Kidney (tissue), 14 donors: ENCODE measurements around the gene USP35. TPM values are rescaled to one million over a fixed set of nuclear protein-coding genes. Genes with fewer than 3 reads are reported as not detected.
A peak's percentile ranks its signal among the peaks of the same experiment; 100 is the strongest.

Experiments
- DNase-seq, 5 donors: peaks; one replicate each; pipeline ENCODE4 v3.0.0-alpha.2; 2013 to 2020
- FAIRE-seq: peaks from 2 replicates; lab custom pipeline; 2012; peaks lifted over from hg19 to GRCh38; lab: Jason Lieb, UNC
- H3K27ac ChIP-seq, 2 donors: one replicate each; pipeline ENCODE4 v1.7.0; 2013; ENCODE audit warnings: low read depth in 2 of 2, low read length in 2 of 2, inconsistent platforms in 1 of 2
- H3K27me3 ChIP-seq: one replicate; pipeline ENCODE4 v1.7.1; 2013; ENCODE audit warnings: low read length, inconsistent platforms; ENCODE audit not compliant: control insufficient read depth, insufficient read depth
- H3K36me3 ChIP-seq, 3 donors: one replicate each; pipeline versions ENCODE4 v1.7.0 to v1.7.1; 2013; ENCODE audit warnings: low read length in 3 of 3, control low read depth in 1 of 3, inconsistent platforms in 1 of 3; ENCODE audit not compliant: insufficient read depth in 3 of 3, control insufficient read depth in 2 of 3
- H3K4me1 ChIP-seq, 3 donors: one replicate each; pipeline versions ENCODE4 v1.7.0 to v1.7.1; 2013; ENCODE audit warnings: low read length in 3 of 3, inconsistent platforms in 1 of 3, low read depth in 1 of 3; ENCODE audit not compliant: control insufficient read depth in 2 of 3, insufficient read depth in 2 of 3
- H3K4me3 ChIP-seq, 3 donors: one replicate each; pipeline versions ENCODE4 v1.7.0 to v1.8.1; 2013; ENCODE audit warnings: low read length in 3 of 3, control low read depth in 1 of 3, inconsistent platforms in 1 of 3
- H3K9ac ChIP-seq, 3 donors: one replicate each; pipeline versions ENCODE4 v1.7.0 to v1.7.1; 2013; ENCODE audit warnings: low read length in 3 of 3, control low read depth in 1 of 3, inconsistent platforms in 1 of 3
- H3K9me3 ChIP-seq, 3 donors: one replicate each; pipeline versions ENCODE4 v1.7.0 to v1.7.1; 2013; ENCODE audit warnings: low read length in 3 of 3, control low read depth in 1 of 3, inconsistent platforms in 1 of 3; ENCODE audit not compliant: control insufficient read depth in 2 of 3, insufficient read depth in 1 of 3
- intact Hi-C: fragments of 100-400 bp; cut with DNase I; formaldehyde crosslinking; loops from one replicate; pipeline ENCODE4 v1.11.1; 2022
- polyA plus RNA-seq: library from polyadenylated mRNA; stranded (reverse); fragments of 350-450 nt; fragmentation: Illumina TruSeq; extraction: RNeasy Lipid Tissue Mini Kit (QIAGEN cat#74804); gene quantifications from one replicate; pipeline ENCODE4 v1.2.3, GENCODE V29; 2014; ENCODE audit warnings: low read depth, low replicate concordance; ENCODE audit not compliant: insufficient read depth
- total RNA-seq: library from RNA; stranded (reverse); fragmentation: NEBNext Ultra II Directional; extraction: Animal tissue kit (Norgen Biotek cat#: 25700); gene quantifications from one replicate; pipeline ENCODE4 v1.2.1, GENCODE V29; 2021
- TF ChIP-seq, protein P1 (sequence below): IDR thresholded peaks from 3 replicates; pipeline ENCODE4 v1.5.1; 2012; ENCODE audit warnings: mild to moderate bottlenecking, moderate library complexity, borderline replicate concordance; ENCODE audit not compliant: insufficient read depth; ENCODE audit errors: extremely low read depth
- donor health status: control.
- donor health status: control.
- donor health status: control.
- donor health status: control.
- donor health status: control.
- donor health status: DM: yes; HTN: yes; CAD: no.
- donor health status: Normal renal cell carcinoma (clear cell type).

Gene USP35
- total and polyA plus RNA-seq, 2 donors from 2014 or later = 4.0 to 7.7 TPM

DNA sequence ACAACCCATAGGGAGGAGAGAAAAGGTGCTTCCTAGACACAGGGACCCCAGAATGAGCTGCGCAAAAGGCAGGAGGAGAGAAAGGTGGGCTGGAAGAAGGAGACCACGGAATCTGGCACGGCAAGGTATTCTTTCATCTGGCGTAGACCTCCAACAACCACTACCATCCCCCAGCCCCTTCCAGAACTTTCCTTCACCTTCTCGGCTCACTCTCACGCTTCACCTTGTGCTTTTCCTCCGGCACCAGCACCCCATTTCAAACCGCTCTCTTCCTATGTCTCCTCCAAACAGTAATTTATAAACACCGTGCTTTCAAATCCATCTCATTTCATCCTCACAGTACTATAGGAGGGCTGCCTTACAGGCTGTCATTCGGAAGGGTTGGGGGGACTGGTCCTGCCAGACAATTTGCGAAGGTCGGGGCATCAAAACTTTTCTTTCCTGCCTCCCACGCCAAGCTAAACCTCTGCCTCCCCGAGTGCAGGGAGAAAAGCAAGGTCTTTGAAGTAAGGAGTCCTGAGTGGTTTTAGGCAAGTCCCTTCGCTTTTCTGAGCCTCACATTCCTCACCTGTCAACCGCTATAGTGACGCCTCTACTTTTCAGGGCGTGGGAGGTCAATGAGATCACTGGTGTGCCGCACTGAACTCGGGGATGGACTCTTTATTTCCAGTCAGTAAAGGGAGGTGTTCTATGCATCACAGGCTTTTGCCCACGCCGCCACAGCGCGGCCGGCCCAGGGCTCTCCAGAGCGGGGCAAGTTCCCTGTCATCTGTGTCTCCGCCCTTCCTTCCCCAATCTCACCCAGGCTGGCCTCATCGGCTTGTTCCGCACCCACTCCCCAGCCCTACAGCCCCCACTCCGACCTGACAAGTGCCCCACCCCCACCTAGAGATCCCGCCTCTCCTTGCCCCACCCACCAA, 1.1 kb upstream of the USP35 start:
- Histone ChIP-seq H3K4me3 (peak overlapping the region; percentile 74 to 93 (median 87)), H3K36me3 (peaks cover 0 to under 1% (median 0%) of the 10 kb centered on the region in 3 donors), H3K9me3 (no peaks in the 10 kb centered on the region), H3K27me3 (no peaks in the 10 kb centered on the region), H3K9ac (peak overlapping the region; percentile 22 to 79 (median 57)), H3K27ac (peak overlapping the region; percentile 82 to 85), H3K4me1 (peaks cover 0 to 24% (median 14%) of the 10 kb centered on the region in 3 donors)
- DNase-seq (no peak), FAIRE-seq (no peak)
- intact Hi-C loops = no loop called here
- TF ChIP-seq, protein P1, sequence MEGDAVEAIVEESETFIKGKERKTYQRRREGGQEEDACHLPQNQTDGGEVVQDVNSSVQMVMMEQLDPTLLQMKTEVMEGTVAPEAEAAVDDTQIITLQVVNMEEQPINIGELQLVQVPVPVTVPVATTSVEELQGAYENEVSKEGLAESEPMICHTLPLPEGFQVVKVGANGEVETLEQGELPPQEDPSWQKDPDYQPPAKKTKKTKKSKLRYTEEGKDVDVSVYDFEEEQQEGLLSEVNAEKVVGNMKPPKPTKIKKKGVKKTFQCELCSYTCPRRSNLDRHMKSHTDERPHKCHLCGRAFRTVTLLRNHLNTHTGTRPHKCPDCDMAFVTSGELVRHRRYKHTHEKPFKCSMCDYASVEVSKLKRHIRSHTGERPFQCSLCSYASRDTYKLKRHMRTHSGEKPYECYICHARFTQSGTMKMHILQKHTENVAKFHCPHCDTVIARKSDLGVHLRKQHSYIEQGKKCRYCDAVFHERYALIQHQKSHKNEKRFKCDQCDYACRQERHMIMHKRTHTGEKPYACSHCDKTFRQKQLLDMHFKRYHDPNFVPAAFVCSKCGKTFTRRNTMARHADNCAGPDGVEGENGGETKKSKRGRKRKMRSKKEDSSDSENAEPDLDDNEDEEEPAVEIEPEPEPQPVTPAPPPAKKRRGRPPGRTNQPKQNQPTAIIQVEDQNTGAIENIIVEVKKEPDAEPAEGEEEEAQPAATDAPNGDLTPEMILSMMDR = no peak

DNA sequence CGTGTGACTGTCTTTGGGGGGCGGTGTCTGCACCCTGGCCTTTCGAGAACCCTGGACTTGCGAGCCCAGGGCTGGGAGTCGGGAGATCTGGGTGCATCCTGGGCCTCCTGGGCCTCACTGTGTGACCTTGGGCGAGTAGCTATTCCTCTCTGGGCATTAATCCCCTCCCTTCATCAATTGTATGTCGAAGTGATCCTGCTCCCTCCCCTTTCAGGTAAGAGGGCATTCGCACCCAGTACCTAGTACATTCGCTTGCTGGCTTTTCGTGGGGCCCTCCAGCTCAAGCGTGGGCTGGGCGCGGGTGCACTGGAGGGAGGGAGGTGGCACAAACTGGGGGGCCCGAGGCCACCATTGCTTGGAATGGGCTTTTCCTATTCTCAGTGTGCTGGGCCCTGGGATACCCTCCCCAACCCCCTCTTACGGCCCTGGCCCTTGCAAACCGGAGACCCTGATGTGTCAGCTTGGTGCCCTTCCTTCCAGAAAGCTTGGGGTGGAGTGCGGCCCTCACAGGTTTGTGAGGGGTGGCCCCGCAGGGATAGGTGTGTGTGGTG, 530 bp downstream of the USP35 start:
- intact Hi-C loops = no loop called here

DNA sequence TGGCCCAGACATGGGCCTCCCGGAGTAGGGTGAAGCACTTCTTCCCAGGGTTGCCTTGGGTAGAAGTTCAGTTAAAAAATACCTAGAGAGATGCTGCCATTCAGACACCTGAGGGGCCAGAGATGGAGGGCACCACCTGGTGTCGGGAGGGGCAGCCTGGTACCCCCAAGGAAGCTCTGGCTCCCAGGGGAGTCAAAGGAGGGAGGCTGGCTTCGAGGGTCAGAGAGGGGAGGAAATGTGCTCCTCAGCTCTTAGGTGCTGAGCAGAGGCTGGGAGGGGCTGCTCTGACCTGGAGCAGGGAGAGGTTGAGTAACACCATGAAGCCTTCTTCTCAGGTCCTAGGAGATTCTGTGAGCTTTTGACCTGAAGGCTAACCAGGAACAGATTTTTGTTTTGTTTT, 1.1 kb downstream of the USP35 start:
- Histone ChIP-seq H3K4me1 (peaks cover 0 to 26% (median 14%) of the 10 kb centered on the region in 3 donors), H3K9ac (peak overlapping the region in 1 of 3 donors; percentile 80), H3K9me3 (no peaks in the 10 kb centered on the region), H3K27me3 (no peaks in the 10 kb centered on the region), H3K4me3 (peak overlapping the region in 2 of 3 donors; percentile 77 to 93), H3K36me3 (no peaks in the 10 kb centered on the region), H3K27ac (peak overlapping the region in 1 of 2 donors; percentile 10)
- TF ChIP-seq, protein P1 = no peak
- FAIRE-seq (no peak), DNase-seq (no peak)
- intact Hi-C loops = no loop called here

More for the DNA sequence above, 530 bp downstream of the USP35 start:
- H3K27ac ChIP-seq = peak overlapping the region; percentile 20 to 48
- no peak for DNase-seq
- no peaks in the 10 kb centered on the region for H3K36me3 ChIP-seq
- no peak for FAIRE-seq
- H3K4me1 ChIP-seq = peaks cover 0 to 26% (median 14%) of the 10 kb centered on the region in 3 donors
- H3K27me3 ChIP-seq = no peaks in the 10 kb centered on the region
- TF ChIP-seq, protein P1 = no peak
- peak overlapping the region; percentile 74 to 93 (median 77) for H3K4me3 ChIP-seq
- no peaks in the 10 kb centered on the region for H3K9me3 ChIP-seq
- peak overlapping the region in 2 of 3 donors; percentile 74 to 80 for H3K9ac ChIP-seq
